AG04449 (cell line): ENCODE data around the gene COMMD10.

Experiments
- CTCF ChIA-PET: fragments of 350-600 bp; formaldehyde crosslinking; extraction: SDS; loops from one replicate; lab custom pipeline; 2021; ENCODE audit warnings: antibody characterized with exemption; lab: Yijun Ruan, JAX
- POLR2A ChIA-PET: fragments of 400-600, 350-600 bp; formaldehyde crosslinking; extraction: SDS; loops from one replicate; lab custom pipeline; 2020; ENCODE audit warnings: antibody characterized with exemption, inconsistent platforms; lab: Yijun Ruan, JAX
- DNase-seq: peaks from one replicate; pipeline ENCODE4 v3.0.0-alpha.2; 2010; ENCODE audit warnings: low read depth, low spot score
- H3K4me3 ChIP-seq: 2 replicates; pipeline ENCODE4 v1.5.1; 2011; ENCODE audit warnings: low read depth, mild to moderate bottlenecking, control low read depth, low read length
- CTCF ChIP-seq: IDR thresholded peaks from one replicate; pipeline ENCODE4 v1.5.1; 2011; ENCODE audit warnings: mild to moderate bottlenecking, moderate library complexity, low read length, control low read depth, inconsistent platforms; ENCODE audit not compliant: insufficient read depth; ENCODE audit errors: missing control alignments

COMMD10 gene

GRCh38 chr5:116045821-116046220 lies 39.0 kb upstream of the COMMD10 start:
- POLR2A ChIA-PET: no interaction called here
- CTCF ChIA-PET: no interaction called here

GRCh38 chr5:116046261-116046660 lies 38.6 kb upstream of the COMMD10 start:
- TF ChIP-seq CTCF: no peak
- CTCF ChIA-PET: no interaction called here
- POLR2A ChIA-PET: no interaction called here
- H3K4me3 ChIP-seq: no peak overlapping the region
- no peak for DNase-seq

More at GRCh38 chr5:116045821-116046220, 39.0 kb upstream of the COMMD10 start:
- H3K4me3 ChIP-seq: no peak overlapping the region
- no peak for DNase-seq
- TF ChIP-seq CTCF: no peak

- H3K4me3 ChIP-seq: no peak overlapping the region
- no peak for TF ChIP-seq CTCF
- no peak for DNase-seq
- ChIA-PET POLR2A (no interaction called here), CTCF (interaction anchor here (1.0 kb wide), 1 partner anchor 22 kb away, joined by 3 read pairs; no protein-coding TSS in a partner anchor)
Measured at GRCh38 chr5:116046823-116047222, 38.0 kb upstream of the COMMD10 start.

- POLR2A ChIA-PET: no interaction called here
- no peak for DNase-seq
- TF ChIP-seq CTCF: no peak
- CTCF ChIA-PET: interaction anchor here (1.0 kb wide), 1 partner anchor 9 kb away, joined by 3 read pairs; no protein-coding TSS in a partner anchor
- H3K4me3 ChIP-seq: no peak overlapping the region
Measured at GRCh38 chr5:116058346-116058936, 26.4 kb upstream of the COMMD10 start.

GRCh38 chr5:116062352-116062751 lies 22.5 kb upstream of the COMMD10 start:
- CTCF ChIA-PET: no interaction called here
- no peak for DNase-seq
- H3K4me3 ChIP-seq: no peak overlapping the region
- no peak for TF ChIP-seq CTCF
- POLR2A ChIA-PET: no interaction called here

GRCh38 chr5:116063950-116064349 lies 20.9 kb upstream of the COMMD10 start:
- POLR2A ChIA-PET: no interaction called here

More at GRCh38 chr5:116063950-116064349, 20.9 kb upstream of the COMMD10 start:
- DNase-seq: no peak
- TF ChIP-seq CTCF: no peak
- no peak overlapping the region for H3K4me3 ChIP-seq
- CTCF ChIA-PET: interaction anchor here (1.0 kb wide), 1 partner anchor 15 kb away, joined by 3 read pairs; no protein-coding TSS in a partner anchor
